IMR-90 (cell line): ENCODE results near the gene MUC6. TPM values are rescaled to one million over a fixed set of nuclear protein-coding genes. Genes with fewer than 3 reads are reported as not detected.

Experiments used
- ATAC-seq: fragments of 200-7000 bp; cut with Tn5 transposase; 2 replicates; pipeline ENCODE4 v1.9.1; 2020; ENCODE audit warnings: low read depth, mild to moderate bottlenecking, moderate library complexity
- BruUV-seq: library from RNA; stranded (reverse); fragments of 400-500 nt; replicated peaks from 2 replicates; lab custom pipeline; 2021; lab: Mats Ljungman, UMichigan
- CTCF ChIA-PET: fragments of 300-600 bp; formaldehyde crosslinking; extraction: SDS; loops from one replicate; lab custom pipeline; 2021; ENCODE audit warnings: antibody characterized with exemption; lab: Yijun Ruan, JAX
- POLR2A ChIA-PET: fragments of 300-600 bp; sonication (Branson Sonifier 250); formaldehyde crosslinking; loops from one replicate; lab custom pipeline; 2022; ENCODE audit warnings: antibody characterized with exemption; ENCODE audit not compliant: unreplicated experiment; lab: Charles Lee
- DNase-seq: peaks from one replicate; pipeline ENCODE4 v3.0.0; 2013
- H2AFZ ChIP-seq: replicated peaks from 2 replicates; pipeline ENCODE3; 2013; ENCODE audit warnings: low read length, mild to moderate bottlenecking; ENCODE audit not compliant: poor library complexity
- H2AK5ac ChIP-seq: 2 replicates; pipeline ENCODE4 v1.6.1; 2013; ENCODE audit warnings: low read depth, low read length, inconsistent platforms
- H2AK9ac ChIP-seq: replicated peaks from 2 replicates; pipeline ENCODE3; 2013; ENCODE audit warnings: mild to moderate bottlenecking, low read depth, low read length, moderate library complexity; ENCODE audit not compliant: poor library complexity
- H2BK120ac ChIP-seq: 2 replicates; pipeline ENCODE4 v1.6.1; 2013; ENCODE audit warnings: low read depth, low read length, inconsistent platforms
- H2BK15ac ChIP-seq: 3 replicates; pipeline ENCODE4 v1.6.1; 2013; ENCODE audit warnings: low read depth, low read length, inconsistent platforms
- H2BK20ac ChIP-seq: 2 replicates; pipeline ENCODE4 v1.6.1; 2013; ENCODE audit warnings: low read depth, mild to moderate bottlenecking, inconsistent platforms, low read length, moderate library complexity
- H2BK5ac ChIP-seq: 2 replicates; pipeline ENCODE4 v1.6.1; 2013; ENCODE audit warnings: mild to moderate bottlenecking, low read depth, low read length, inconsistent platforms; ENCODE audit not compliant: poor library complexity, severe bottlenecking
- H3K14ac ChIP-seq: replicated peaks from 2 replicates; pipeline ENCODE4 v1.6.1; 2013; ENCODE audit warnings: low read depth, low read length, inconsistent platforms
- H3K18ac ChIP-seq: 2 replicates; pipeline ENCODE4 v1.6.1; 2013; ENCODE audit warnings: low read depth, low read length, control low read depth
- H3K23ac ChIP-seq: 2 replicates; pipeline ENCODE4 v1.6.1; 2013; ENCODE audit warnings: low read depth, low read length, inconsistent platforms
- H3K27ac ChIP-seq: 2 replicates; pipeline ENCODE4 v1.5.1; 2013; ENCODE audit warnings: mild to moderate bottlenecking, control low read depth, low read length; ENCODE audit not compliant: insufficient read depth
- H3K27me3 ChIP-seq: 2 replicates; pipeline ENCODE4 v1.6.1; 2013; ENCODE audit warnings: low read length; ENCODE audit not compliant: control insufficient read depth, insufficient read depth
- H3K36me3 ChIP-seq: 2 replicates; pipeline ENCODE4 v1.6.1; 2013; ENCODE audit warnings: low read length, mixed read lengths; ENCODE audit not compliant: control insufficient read depth, insufficient read depth
- H3K4ac ChIP-seq: 2 replicates; pipeline ENCODE4 v1.6.1; 2013; ENCODE audit warnings: low read depth, low read length, inconsistent platforms
- H3K4me1 ChIP-seq: 2 replicates; pipeline ENCODE4 v1.6.1; 2013; ENCODE audit warnings: low read length, mixed read lengths; ENCODE audit not compliant: control insufficient read depth, insufficient read depth
- H3K4me2 ChIP-seq: 2 replicates; pipeline ENCODE4 v1.6.1; 2013; ENCODE audit warnings: low read depth, mild to moderate bottlenecking, control low read depth, low read length, moderate library complexity
- H3K4me3 ChIP-seq: 2 replicates; pipeline ENCODE4 v1.5.1; 2013; ENCODE audit warnings: low read depth, mild to moderate bottlenecking, control low read depth, low read length, moderate library complexity; ENCODE audit not compliant: insufficient read depth
- H3K56ac ChIP-seq: 2 replicates; pipeline ENCODE4 v1.6.1; 2013; ENCODE audit warnings: low read length, inconsistent platforms; ENCODE audit not compliant: insufficient read depth; ENCODE audit errors: extremely low read depth
- H3K79me1 ChIP-seq, 2 experiments: 2 replicates each; pipeline ENCODE4 v1.6.1; 2013; ENCODE audit warnings: low read length in 2 of 2, inconsistent platforms in 1 of 2, low read depth in 1 of 2
- H3K9ac ChIP-seq: 2 replicates; pipeline ENCODE4 v1.6.1; 2013; ENCODE audit warnings: low read depth, low read length, control low read depth
- H3K9me1 ChIP-seq: 2 replicates; pipeline ENCODE4 v1.6.1; 2013; ENCODE audit warnings: low read length, inconsistent platforms; ENCODE audit not compliant: insufficient read depth
- H3K9me3 ChIP-seq: 2 replicates; pipeline ENCODE4 v1.6.1; 2013; ENCODE audit warnings: low read length; ENCODE audit not compliant: control insufficient read depth, insufficient read depth
- H4K20me1 ChIP-seq: 2 replicates; pipeline ENCODE4 v1.6.1; 2013; ENCODE audit warnings: low read length, inconsistent platforms; ENCODE audit not compliant: insufficient read depth
- H4K5ac ChIP-seq: 2 replicates; pipeline ENCODE4 v1.6.1; 2013; ENCODE audit warnings: mild to moderate bottlenecking, low read depth, low read length, control low read depth
- H4K8ac ChIP-seq, 2 experiments: 2 replicates each; pipeline ENCODE4 v1.6.1; 2013; ENCODE audit warnings: low read depth in 2 of 2, low read length in 2 of 2, control low read depth in 1 of 2, inconsistent platforms in 1 of 2
- H4K91ac ChIP-seq: 2 replicates; pipeline ENCODE4 v1.6.1; 2013; ENCODE audit warnings: low read depth, low read length, inconsistent platforms; ENCODE audit not compliant: insufficient read depth
- ELK1 ChIP-seq: fragments of 150-350 bp; IDR thresholded peaks from 2 replicates; pipeline ENCODE4 v1.6.1; 2016; ENCODE audit warnings: low read depth, mild to moderate bottlenecking, low read length, moderate library complexity, borderline replicate concordance
- FOS ChIP-seq: fragments of 150-350 bp; IDR thresholded peaks from 2 replicates; pipeline ENCODE4 v1.6.1; 2016; ENCODE audit warnings: low read depth, low read length
- MAZ ChIP-seq: IDR thresholded peaks from 2 replicates; pipeline ENCODE4 v1.6.1; 2012; ENCODE audit warnings: low read depth, mild to moderate bottlenecking, low read length, improper control_type of control experiment, moderate library complexity, borderline replicate concordance
- NFE2L2 ChIP-seq: fragments of 150-350 bp; IDR thresholded peaks from 2 replicates; pipeline ENCODE4 v1.6.1; 2016; ENCODE audit warnings: low read depth, mild to moderate bottlenecking, low read length
- RFX5 ChIP-seq: IDR thresholded peaks from 2 replicates; pipeline ENCODE4 v1.8.0; 2012; ENCODE audit warnings: low read depth, mild to moderate bottlenecking, low read length, moderate library complexity
- USF2 ChIP-seq: fragments of 150-350 bp; IDR thresholded peaks from 2 replicates; pipeline ENCODE4 v1.6.1; 2017; ENCODE audit warnings: mild to moderate bottlenecking, antibody characterized with exemption, low read length, low read depth
- WGBS, 2 experiments: methylation state at CpG; one replicate each; pipeline versions ENCODE4 v1.1.5 to v1.1.7; 2013; ENCODE audit warnings: missing lambda C conversion rate in 2 of 2; ENCODE audit not compliant: insufficient read length in 1 of 2; ENCODE audit errors: extremely low coverage in 2 of 2; 5-methylcytosine and 5-hydroxymethylcytosine counted together
- dilution Hi-C: fragments of 300-500 bp; cut with HindIII; formaldehyde crosslinking; loops from one replicate; pipeline ENCODE4 v1.14.3; 2018; ENCODE audit warnings: low sequenced_read_pairs; ENCODE audit not compliant: unreplicated experiment
- in situ Hi-C: fragments of 300-500 bp; cut with MboI; formaldehyde crosslinking; loops from 3 replicates; pipeline ENCODE4 v1.14.3; 2019; ENCODE audit warnings: low sequenced_read_pairs, inconsistent platforms, mixed read lengths
- intact Hi-C: fragments of 100-400 bp; cut with micrococcal nuclease; formaldehyde crosslinking; loops from 2 replicates; pipeline ENCODE4 v1.10.0; 2022
- polyA plus RNA-seq, 3 experiments: library from polyadenylated mRNA; depleted of rRNA; stranded (reverse); fragments of >200 nt; gene quantifications; 2 replicates each; pipeline ENCODE4 v1.2.3, GENCODE V29; 2012; ENCODE audit warnings: low replicate concordance in 1 of 3
- total RNA-seq: library from RNA; depleted of rRNA; stranded (reverse); fragments of >200 nt; gene quantifications from 2 replicates; pipeline ENCODE4 v1.2.3, GENCODE V29; 2012

The MUC6 gene
- total and polyA plus RNA-seq, 2 of the 4 experiments (the other 2 are of a cell fraction): not detected

- WGBS, 2 experiments: 94% methylated on average over 5 of the region's 20 CpGs; no CpG with 5 or more reads in 1 of the 2 experiments
- no peak overlapping the region for H3K23ac ChIP-seq
- DNase-seq (no peak), ATAC-seq (no peak)
- H4K8ac ChIP-seq: no peak overlapping the region
- no peak overlapping the region for H2AK9ac ChIP-seq
- in situ Hi-C loops (no loop called here), intact Hi-C loops (no loop called here), dilution Hi-C loops (no loop called here)
- no peak overlapping the region for H4K5ac ChIP-seq
- H3K14ac ChIP-seq: no peak overlapping the region
- no peak for TF ChIP-seq RFX5
- no peak for TF ChIP-seq NFE2L2
- no peak for TF ChIP-seq FOS
- no peak for TF ChIP-seq MAZ
- no peak for TF ChIP-seq ELK1
- TF ChIP-seq USF2: no peak
- no peak overlapping the region for H3K18ac ChIP-seq
- no peak overlapping the region for H4K91ac ChIP-seq
- H3K9ac ChIP-seq: no peak overlapping the region
- no peaks in the 10 kb centered on the region for H3K4me1 ChIP-seq
- CTCF ChIA-PET: no interaction called here
- H3K56ac ChIP-seq: no peak overlapping the region
- H2BK120ac ChIP-seq: no peak overlapping the region
- no peak overlapping the region for H2BK5ac ChIP-seq
- POLR2A ChIA-PET: no interaction called here
- peaks cover 0 to 37% of the 10 kb centered on the region in 2 experiments for H3K79me1 ChIP-seq
- no peak overlapping the region for H3K4me3 ChIP-seq
- no peaks in the 10 kb centered on the region for H3K27me3 ChIP-seq
- no peak overlapping the region for H2BK15ac ChIP-seq
- H2BK20ac ChIP-seq: no peak overlapping the region
- H3K4me2 ChIP-seq: no peak overlapping the region
- no peak overlapping the region for H3K27ac ChIP-seq
- no peaks in the 10 kb centered on the region for H3K9me1 ChIP-seq
- peaks cover 34% of the 10 kb centered on the region for H4K20me1 ChIP-seq
- no peak overlapping the region for H2AFZ ChIP-seq
- BruUV-seq: no TSS peak
- H3K4ac ChIP-seq: no peak overlapping the region
- no peak overlapping the region for H2AK5ac ChIP-seq
- H3K9me3 ChIP-seq: no peaks in the 10 kb centered on the region
- peaks cover 52% of the 10 kb centered on the region for H3K36me3 ChIP-seq
Observed at GRCh38 chr11:1002406-1002984, 34.0 kb downstream of the MUC6 start.
